ENCODE measurements around the gene CD274. TPM values are rescaled to one million over a fixed set of nuclear protein-coding genes. Genes with fewer than 3 reads are reported as not detected.

Gene CD274
- total and polyA plus RNA-seq, 2 of the 8 experiments (the other 6 are each of a cell fraction or from before 2014, with no cell fraction given): 0.08 to 0.15 TPM

DNA sequence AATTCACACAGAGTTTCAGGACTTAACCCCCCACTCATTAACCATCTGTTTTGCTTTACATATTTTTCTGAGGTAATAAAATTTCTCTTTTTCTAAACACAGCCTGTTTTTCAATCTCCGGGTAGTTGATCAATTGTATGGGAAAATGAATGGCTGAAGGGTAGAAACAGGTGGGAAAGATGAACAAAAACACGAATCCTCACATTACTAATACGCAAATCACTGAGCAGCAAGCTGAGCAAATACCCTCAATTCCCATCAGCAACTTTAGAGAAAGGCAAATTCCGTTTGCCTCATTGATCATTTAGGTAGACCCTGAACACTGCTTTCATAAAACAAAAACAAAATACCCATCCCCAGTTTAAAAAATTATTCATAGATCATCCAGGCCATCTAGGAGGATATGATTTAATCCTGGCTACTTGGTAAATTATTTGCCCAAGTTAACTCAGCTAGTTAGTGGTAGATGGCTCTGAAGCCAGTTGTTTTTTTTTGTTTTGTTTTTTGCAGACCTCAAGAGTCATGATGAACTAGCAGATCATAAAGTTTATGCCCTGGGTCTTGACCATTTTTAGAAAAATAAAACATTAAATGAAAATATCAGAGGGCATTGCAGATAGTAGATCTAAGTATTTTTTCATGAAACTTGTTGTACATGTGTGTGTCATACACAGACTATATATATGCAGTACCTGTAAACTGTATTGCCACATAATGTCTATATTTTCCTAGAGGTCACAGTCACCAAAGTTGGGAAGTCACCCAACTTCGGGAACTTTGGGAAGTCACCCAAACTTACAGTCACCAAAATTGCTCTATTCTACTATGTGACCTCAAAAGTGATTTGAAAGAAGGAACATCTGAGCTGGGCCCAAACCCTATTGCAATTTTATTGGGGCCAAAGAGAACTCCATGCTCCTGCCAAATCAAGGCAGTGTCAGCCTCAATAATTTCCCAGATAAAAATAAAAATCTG is 1.6 kb upstream of the CD274 start:
- POLR2A ChIA-PET (ENCODE audit: partially characterized antibody): interaction anchor here (1.7 kb wide), 1 partner anchor 12 kb away, joined by 6 read pairs; the partner anchor contains the start of gene PLGRKT
- CTCF ChIA-PET (ENCODE audit: partially characterized antibody): interaction anchor here (0.7 to 2.6 kb wide), 9 partner anchors 8 to 689 kb away, joined by 3 to 42 read pairs (median 6); no protein-coding TSS in a partner anchor
- no peak overlapping the region for H3K4ac ChIP-seq (replicated peaks; ENCODE audit: insufficient read length, low read depth, low read length)
- no peaks in the 10 kb centered on the region; a peak in 1 of 7 replicates for H3K27me3 ChIP-seq (replicated peaks in 1 of 4; ENCODE audit: control insufficient read depth in 3 of 4, extremely low read depth in 1 of 4, insufficient read depth in 3 of 4, low read length in 3 of 4)
- no peak overlapping the region for H3K4me2 ChIP-seq (ENCODE audit: insufficient read depth in 1 of 2, low read depth in 2 of 2, low read length in 2 of 2)
- no peak overlapping the region for H2BK12ac ChIP-seq (ENCODE audit: low read depth, low read length)
- peaks cover 0 to 2% (median 0%) of the 10 kb centered on the region in 4 experiments; a peak in 2 of 7 replicates for H3K4me1 ChIP-seq (replicated peaks in 1 of 4; ENCODE audit: control insufficient read depth in 3 of 4, insufficient read depth in 4 of 4, low read length in 3 of 4)
- FAIRE-seq (no peak), DNase-seq (ENCODE audit: low read depth in 1 of 2, low spot score in 2 of 2) (no peak)
- no peak overlapping the region for H3K18ac ChIP-seq (ENCODE audit: extremely low read depth, low read length)
- no peaks in the 10 kb centered on the region for H3K79me2 ChIP-seq (ENCODE audit: control insufficient read depth in 1 of 2, insufficient read depth in 2 of 2, low read length in 2 of 2)
- H3K4me3 ChIP-seq (ENCODE audit: extremely low read depth in 1 of 4, insufficient read depth in 2 of 4, low read depth in 3 of 4, low read length in 4 of 4): no peak overlapping the region
- no peak overlapping the region for H3K27ac ChIP-seq (ENCODE audit: low read depth, low read length)
- no peak overlapping the region for H2BK15ac ChIP-seq (ENCODE audit: low read length)
- H2BK20ac ChIP-seq (ENCODE audit: low read length): no peak overlapping the region
- H2BK120ac ChIP-seq (replicated peaks; ENCODE audit: low read depth, low read length): no peak overlapping the region
- no peaks in the 10 kb centered on the region for H4K20me1 ChIP-seq (replicated peaks in 1 of 2; ENCODE audit: control insufficient read depth in 1 of 2, insufficient read depth in 2 of 2, low read length in 2 of 2)
- no peak overlapping the region for H3K14ac ChIP-seq (ENCODE audit: insufficient read length)
- no peak overlapping the region for H3K56ac ChIP-seq (replicated peaks; ENCODE audit: insufficient read length, low read depth, low read length)
- no peak overlapping the region for H2AFZ ChIP-seq (ENCODE audit: low read length)
- H4K91ac ChIP-seq (replicated peaks; ENCODE audit: insufficient read length, low read length): no peak overlapping the region
- H4K8ac ChIP-seq (ENCODE audit: extremely low read depth, insufficient read depth, low read length): no peak overlapping the region
- no peak overlapping the region for H3K9ac ChIP-seq (replicated peaks in 1 of 4; ENCODE audit: extremely low read depth in 1 of 4, low read depth in 3 of 4, low read length in 3 of 4)
- no peaks in the 10 kb centered on the region; a peak in 1 of 8 replicates for H3K36me3 ChIP-seq (ENCODE audit: control insufficient read depth in 2 of 4, insufficient read depth in 4 of 4, low read length in 3 of 4)
- no peak overlapping the region for H2BK5ac ChIP-seq (ENCODE audit: low read depth, low read length)
- no peaks in the 10 kb centered on the region for H3K79me1 ChIP-seq (ENCODE audit: low read depth, low read length)
- H4K5ac ChIP-seq (ENCODE audit: insufficient read length, low read depth, low read length): no peak overlapping the region
- H2AK5ac ChIP-seq (ENCODE audit: low read depth, low read length): no peak overlapping the region
- no peaks in the 10 kb centered on the region for H3K9me3 ChIP-seq (ENCODE audit: insufficient read depth in 2 of 2, low read depth in 1 of 2, low read length in 1 of 2)
- H3K23ac ChIP-seq (ENCODE audit: insufficient read length): no peak overlapping the region
- 83% methylated on average over 5 of the region's 5 CpGs; no CpG with 5 or more reads in 1 of the 2 experiments for WGBS, 2 experiments (ENCODE audit: extremely low coverage in 1 of 2, insufficient coverage in 1 of 2, insufficient read length in 1 of 2, insufficient replicate concordance in 2 of 2, low coverage in 1 of 2, low lambda C conversion rate in 2 of 2, missing lambda C conversion rate in 1 of 2)
- no peaks in the 10 kb centered on the region; the same call in 1 of the 2 replicates for H3K23me2 ChIP-seq (ENCODE audit: low read depth, low read length)
- TF ChIP-seq ASH2L (IDR thresholded peaks at IDR 0.05; ENCODE audit: low read length) (no peak), YY1 (IDR thresholded peaks at IDR 0.05; ENCODE audit: low read depth, low read length) (no peak), FOSL1 (IDR thresholded peaks at IDR 0.05; ENCODE audit: insufficient read depth, low read depth, low read length) (no peak), RFX5 (IDR thresholded peaks at IDR 0.05; ENCODE audit: borderline replicate concordance, low read depth, low read length) (no peak), SUZ12 (IDR thresholded peaks at IDR 0.05; ENCODE audit: low read length) (no peak), BCL11A (IDR thresholded peaks at IDR 0.05; ENCODE audit: low read depth in 2 of 2, low read length in 2 of 2) (no peak)
